Stomach (tissue), 9 donors: ENCODE data around the gene ZMIZ1. TPM values are rescaled to one million over a fixed set of nuclear protein-coding genes. Genes with fewer than 3 reads are reported as not detected.

ENCODE experiments used
- DNase-seq, 2 donors: peaks; one replicate each; pipeline versions ENCODE4 v3.0.0 to v3.0.0-alpha.2; 2013 to 2019
- H3K27ac ChIP-seq, 5 donors: fragments of 200-600 bp in 4 of 5; sonication (generic) in 4 of 5; one replicate each; pipeline ENCODE4 v1.5.1; 2013 to 2019; ENCODE audit warnings: mild to moderate bottlenecking in 1 of 5, moderate library complexity in 1 of 5
- H3K27me3 ChIP-seq, 3 donors: fragments of 200-600 bp; sonication (generic); one replicate each; pipeline ENCODE4 v1.5.1; 2017 to 2019; ENCODE audit warnings: mixed run types in 1 of 3
- H3K36me3 ChIP-seq, 4 donors: fragments of 200-600 bp; sonication (generic); 1 replicate in 3 of 4; 2 replicates in 1 of 4; pipeline ENCODE4 v1.5.1; 2016 to 2019
- H3K4me1 ChIP-seq, 4 donors: fragments of 200-600 bp; sonication (generic); one replicate each; pipeline ENCODE4 v1.5.1; 2016 to 2019
- H3K4me3 ChIP-seq, 4 donors: fragments of 200-600 bp; sonication (generic) in 3 of 4; one replicate each; pipeline ENCODE4 v1.5.1; 2016 to 2019; ENCODE audit warnings: mild to moderate bottlenecking in 1 of 4
- H3K9me3 ChIP-seq, 4 donors: fragments of 200-600 bp; sonication (generic); one replicate each; pipeline ENCODE4 v1.5.1; 2016 to 2019
- EP300 ChIP-seq: sonication (generic); formaldehyde crosslinking; IDR thresholded peaks from one replicate; pipeline ENCODE4 v1.6.1; 2017; ENCODE audit warnings: antibody characterized with exemption
- POLR2A ChIP-seq, 4 donors: fragments of 450-650 bp; IDR thresholded peaks; one replicate each; pipeline ENCODE4 v1.6.1; 2016; ENCODE audit warnings: antibody characterized with exemption in 4 of 4, control low read depth in 2 of 4, mild to moderate bottlenecking in 1 of 4, moderate library complexity in 1 of 4
- POLR2AphosphoS5 ChIP-seq, 3 donors: sonication (generic); formaldehyde crosslinking; IDR thresholded peaks; one replicate each; pipeline ENCODE4 v1.6.1; 2016; ENCODE audit warnings: antibody characterized with exemption in 3 of 3
- WGBS, 5 donors: extraction: QIAGEN DNeasy Blood & Tissue Kit in 3 of 5; methylation state at CpG; one replicate each; pipeline versions ENCODE4 v1.1.5 to v1.1.7; 2013 to 2018; 5-methylcytosine and 5-hydroxymethylcytosine counted together
- intact Hi-C: fragments of 100-400 bp; cut with DNase I; formaldehyde crosslinking; loops from one replicate; pipeline ENCODE4 v1.15.1; 2023; ENCODE audit warnings: low total_unique reads
- polyA plus RNA-seq, 3 donors: library from polyadenylated mRNA; stranded (reverse); fragments of 200-250 nt; gene quantifications; one replicate each; pipeline ENCODE4 v1.2.3, GENCODE V29; 2013
- total RNA-seq, 5 donors: library from RNA; depleted of rRNA; stranded (reverse); fragments of >200 nt; gene quantifications; one replicate each; pipeline versions ENCODE4 v1.1.0 to v1.2.3, GENCODE V29; 2014 to 2016
- TF ChIP-seq, protein P1 (sequence below), 7 experiments: fragments of 450-650 bp in 4 of 7; fragments of 200-600 bp in 3 of 7; sonication (generic) in 3 of 7; IDR thresholded peaks; one replicate each; pipeline ENCODE4 v1.5.1; 2016 to 2019; ENCODE audit warnings: antibody characterized with exemption in 7 of 7, control low read depth in 2 of 7, mild to moderate bottlenecking in 1 of 7
- donor health status: healthy with polysubstance abuse.
- donor health status: Bipolar disorder and iron deficiency.
- donor health status: healthy.

ZMIZ1 gene
- total and polyA plus RNA-seq, 8 donors = 17.7 to 103 (median 26.3) TPM

DNA sequence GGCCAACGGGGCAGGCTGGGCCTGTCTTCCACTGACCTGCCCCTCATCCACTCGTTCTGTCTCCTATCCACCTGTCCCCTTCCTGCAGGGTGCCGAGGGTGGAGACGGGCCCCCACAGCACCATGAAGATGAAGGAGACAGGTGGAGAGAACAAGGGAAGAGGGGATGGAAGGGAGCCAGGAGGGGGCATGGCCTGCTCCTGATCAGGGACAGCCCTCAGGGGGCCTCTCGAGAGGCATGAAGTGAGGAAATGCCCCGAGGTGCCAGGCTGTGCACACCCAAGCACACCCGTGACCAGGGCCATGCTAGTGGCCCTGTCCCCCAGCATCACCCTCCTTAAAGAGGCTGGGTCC lies 111.2 kb downstream of the ZMIZ1 start:
- peaks cover 0 to 52% (median 1%) of the 10 kb centered on the region in 4 donors for H3K36me3 ChIP-seq
- H3K9me3 ChIP-seq = no peaks in the 10 kb centered on the region
- 75 to 88% (median 80%) methylated on average over 5 to 7 of the region's 7 CpGs for WGBS, 5 donors
- no peak for DNase-seq
- H3K4me1 ChIP-seq = peaks cover 82 to 100% (median 92%) of the 10 kb centered on the region in 4 donors
- H3K27ac ChIP-seq = peak overlapping the region in 3 of 5 donors; percentile 58 to 80 (median 67)
- no peak overlapping the region for H3K4me3 ChIP-seq
- TF ChIP-seq EP300 (no peak), POLR2AphosphoS5 (IDR thresholded peaks at IDR 0.05) (no peak), POLR2A (IDR thresholded peaks at IDR 0.05) (no peak)
- TF ChIP-seq, protein P1, sequence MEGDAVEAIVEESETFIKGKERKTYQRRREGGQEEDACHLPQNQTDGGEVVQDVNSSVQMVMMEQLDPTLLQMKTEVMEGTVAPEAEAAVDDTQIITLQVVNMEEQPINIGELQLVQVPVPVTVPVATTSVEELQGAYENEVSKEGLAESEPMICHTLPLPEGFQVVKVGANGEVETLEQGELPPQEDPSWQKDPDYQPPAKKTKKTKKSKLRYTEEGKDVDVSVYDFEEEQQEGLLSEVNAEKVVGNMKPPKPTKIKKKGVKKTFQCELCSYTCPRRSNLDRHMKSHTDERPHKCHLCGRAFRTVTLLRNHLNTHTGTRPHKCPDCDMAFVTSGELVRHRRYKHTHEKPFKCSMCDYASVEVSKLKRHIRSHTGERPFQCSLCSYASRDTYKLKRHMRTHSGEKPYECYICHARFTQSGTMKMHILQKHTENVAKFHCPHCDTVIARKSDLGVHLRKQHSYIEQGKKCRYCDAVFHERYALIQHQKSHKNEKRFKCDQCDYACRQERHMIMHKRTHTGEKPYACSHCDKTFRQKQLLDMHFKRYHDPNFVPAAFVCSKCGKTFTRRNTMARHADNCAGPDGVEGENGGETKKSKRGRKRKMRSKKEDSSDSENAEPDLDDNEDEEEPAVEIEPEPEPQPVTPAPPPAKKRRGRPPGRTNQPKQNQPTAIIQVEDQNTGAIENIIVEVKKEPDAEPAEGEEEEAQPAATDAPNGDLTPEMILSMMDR (IDR thresholded peaks at IDR 0.05) = no peak
- H3K27me3 ChIP-seq = no peaks in the 10 kb centered on the region
- intact Hi-C loops = no loop called here

DNA sequence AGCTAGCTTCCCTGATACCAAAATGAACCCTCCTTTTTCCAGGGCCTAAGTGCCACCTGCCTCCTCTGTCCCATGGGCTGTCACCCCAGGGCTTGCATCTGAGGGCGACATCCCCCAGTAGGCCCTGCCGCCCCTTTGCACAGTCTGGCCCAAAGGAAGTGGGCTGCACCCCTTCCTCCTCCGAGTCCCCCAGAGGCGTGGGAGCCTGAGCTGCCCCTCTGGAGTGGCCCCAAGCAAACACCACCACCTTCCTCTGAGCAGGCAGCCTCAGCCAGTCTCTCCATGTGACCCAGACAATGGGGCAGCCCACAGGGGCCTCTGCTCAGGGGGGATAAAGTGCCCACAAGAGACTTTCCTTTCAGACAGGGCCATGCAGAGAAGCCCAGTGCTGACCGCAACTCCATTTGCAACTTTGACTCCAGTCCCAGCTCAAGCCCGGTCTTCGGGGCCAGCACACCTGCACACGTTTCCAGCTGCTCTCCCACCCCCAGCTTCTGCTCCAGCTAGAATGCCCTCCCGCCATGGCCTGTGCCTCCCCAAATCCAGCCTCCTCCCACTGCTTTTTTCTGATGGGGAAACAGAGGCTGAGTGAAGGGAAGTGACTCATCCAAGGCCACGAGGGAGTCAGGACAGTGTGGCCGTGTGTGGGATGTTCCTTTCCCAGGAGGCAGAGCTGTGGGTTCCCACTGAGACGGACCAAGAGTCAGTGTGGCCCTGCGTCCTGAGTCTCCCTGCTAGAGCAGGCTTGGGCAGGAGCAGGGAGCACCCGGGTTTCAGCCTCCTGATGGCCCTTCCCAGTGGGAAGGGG lies 111.9 kb downstream of the ZMIZ1 start:
- intact Hi-C loops = no loop called here
- TF ChIP-seq POLR2AphosphoS5 (IDR thresholded peaks at IDR 0.05) = no peak
- no peak for TF ChIP-seq POLR2A (IDR thresholded peaks at IDR 0.05)
- TF ChIP-seq EP300 = no peak
- TF ChIP-seq, protein P1 (IDR thresholded peaks at IDR 0.05) = no peak
- H3K27ac ChIP-seq = peak overlapping the region in 3 of 5 donors; percentile 58 to 80 (median 67)

DNA sequence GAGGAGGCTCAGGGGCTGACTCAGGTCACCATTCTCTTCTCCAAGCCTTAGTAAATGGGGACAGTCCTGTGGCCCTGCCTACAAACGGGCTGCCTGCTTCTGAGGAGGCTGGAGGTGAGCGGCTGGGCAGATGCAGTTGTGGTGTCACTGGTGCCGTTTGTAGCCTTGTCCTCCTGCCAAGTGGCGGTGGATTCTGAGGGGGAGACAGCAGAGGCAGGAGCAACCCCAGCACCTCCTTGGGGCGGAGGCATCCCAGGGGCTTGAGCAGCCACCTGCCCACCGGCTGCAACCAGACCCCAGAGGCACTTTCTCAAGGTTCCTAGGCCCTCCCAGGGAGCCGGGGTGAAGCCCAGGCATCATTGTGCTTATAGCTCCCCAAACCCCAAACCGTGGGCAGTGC lies 112.5 kb downstream of the ZMIZ1 start:
- TF ChIP-seq POLR2A (IDR thresholded peaks at IDR 0.05) (no peak), POLR2AphosphoS5 (IDR thresholded peaks at IDR 0.05) (no peak), EP300 (no peak)
- TF ChIP-seq, protein P1 (IDR thresholded peaks at IDR 0.05) = no peak
- Histone ChIP-seq H3K36me3 (peaks cover 0 to 41% (median 0%) of the 10 kb centered on the region in 4 donors), H3K27me3 (no peaks in the 10 kb centered on the region), H3K27ac (peak overlapping the region; percentile 5 to 80 (median 58)), H3K4me3 (no peak overlapping the region), H3K4me1 (peaks cover 85 to 100% (median 94%) of the 10 kb centered on the region in 4 donors), H3K9me3 (no peaks in the 10 kb centered on the region)
- intact Hi-C loops = no loop called here
- DNase-seq = no peak
- 65 to 78% (median 66%) methylated on average over 4 to 8 of the region's 8 CpGs for WGBS, 5 donors

More for the DNA sequence above, 111.9 kb downstream of the ZMIZ1 start:
- H3K27me3 ChIP-seq = no peaks in the 10 kb centered on the region
- 75 to 79% (median 79%) methylated on average over 11 to 14 of the region's 14 CpGs for WGBS, 5 donors
- H3K4me1 ChIP-seq = peaks cover 85 to 100% (median 94%) of the 10 kb centered on the region in 4 donors
- no peak for DNase-seq
- peaks cover 0 to 47% (median 0%) of the 10 kb centered on the region in 4 donors for H3K36me3 ChIP-seq
- H3K9me3 ChIP-seq = no peaks in the 10 kb centered on the region
- no peak overlapping the region for H3K4me3 ChIP-seq

DNA sequence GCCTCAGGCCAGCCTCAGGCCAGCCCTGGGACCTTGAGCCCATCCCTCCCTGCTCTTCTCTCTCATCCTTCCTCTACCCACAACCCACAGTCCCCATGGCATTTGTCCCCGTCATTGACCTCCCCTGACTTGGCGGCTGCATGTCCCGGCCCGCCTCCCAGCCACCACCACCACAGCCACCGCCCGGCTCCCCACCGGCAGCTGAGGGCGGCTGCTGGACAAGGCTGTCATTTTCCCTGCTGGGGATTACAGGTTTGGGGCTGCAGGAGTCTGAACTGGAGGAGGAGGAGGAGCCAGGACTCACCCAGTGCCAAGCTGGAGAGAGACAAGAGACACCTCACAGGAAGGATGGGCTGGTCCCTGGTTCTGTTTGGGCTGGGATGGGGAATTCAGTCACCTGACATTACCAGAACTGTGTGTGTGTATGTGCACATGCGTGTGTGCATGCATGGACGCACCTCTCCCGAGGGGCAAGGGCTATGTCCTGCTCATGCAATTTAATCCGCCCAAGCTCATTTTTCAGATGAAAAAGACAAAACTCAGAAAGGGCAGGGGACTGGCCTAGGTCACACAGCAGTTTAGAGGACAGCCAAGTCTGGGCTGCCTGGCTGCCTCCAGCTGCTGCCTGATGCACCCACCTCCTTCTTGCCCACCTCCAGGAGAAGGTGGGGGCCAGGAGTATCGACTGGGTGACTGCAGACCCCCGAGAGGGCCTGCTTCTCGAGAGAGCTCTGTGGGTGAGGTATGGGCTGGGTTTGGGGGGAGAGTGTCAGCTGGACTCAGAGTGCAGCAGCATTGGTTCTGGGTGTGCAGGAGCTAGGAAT lies 113.1 kb downstream of the ZMIZ1 start:
- H3K4me1 ChIP-seq = peaks cover 84 to 100% (median 94%) of the 10 kb centered on the region in 4 donors
- no peaks in the 10 kb centered on the region for H3K27me3 ChIP-seq
- peak overlapping the region; percentile 26 to 80 (median 58) for H3K27ac ChIP-seq
- 60 to 73% (median 66%) methylated on average over 15 of the region's 15 CpGs for WGBS, 5 donors
- no peaks in the 10 kb centered on the region for H3K9me3 ChIP-seq
- intact Hi-C loops = no loop called here
- TF ChIP-seq POLR2AphosphoS5 (IDR thresholded peaks at IDR 0.05) (no peak), POLR2A (IDR thresholded peaks at IDR 0.05) (no peak), EP300 (no peak)
- TF ChIP-seq, protein P1 (IDR thresholded peaks at IDR 0.05) = no peak
- peaks cover 0 to 41% (median 2%) of the 10 kb centered on the region in 4 donors for H3K36me3 ChIP-seq
- no peak overlapping the region for H3K4me3 ChIP-seq
- no peak for DNase-seq
